NCI-H226 (cell line): ENCODE results near the gene RNF215.
A peak's percentile ranks its signal among the peaks of the same experiment; 100 is the strongest.

ENCODE experiments used
- DNase-seq: peaks from one replicate; pipeline ENCODE4 v3.0.0-alpha.2; 2015

The RNF215 gene

DNA sequence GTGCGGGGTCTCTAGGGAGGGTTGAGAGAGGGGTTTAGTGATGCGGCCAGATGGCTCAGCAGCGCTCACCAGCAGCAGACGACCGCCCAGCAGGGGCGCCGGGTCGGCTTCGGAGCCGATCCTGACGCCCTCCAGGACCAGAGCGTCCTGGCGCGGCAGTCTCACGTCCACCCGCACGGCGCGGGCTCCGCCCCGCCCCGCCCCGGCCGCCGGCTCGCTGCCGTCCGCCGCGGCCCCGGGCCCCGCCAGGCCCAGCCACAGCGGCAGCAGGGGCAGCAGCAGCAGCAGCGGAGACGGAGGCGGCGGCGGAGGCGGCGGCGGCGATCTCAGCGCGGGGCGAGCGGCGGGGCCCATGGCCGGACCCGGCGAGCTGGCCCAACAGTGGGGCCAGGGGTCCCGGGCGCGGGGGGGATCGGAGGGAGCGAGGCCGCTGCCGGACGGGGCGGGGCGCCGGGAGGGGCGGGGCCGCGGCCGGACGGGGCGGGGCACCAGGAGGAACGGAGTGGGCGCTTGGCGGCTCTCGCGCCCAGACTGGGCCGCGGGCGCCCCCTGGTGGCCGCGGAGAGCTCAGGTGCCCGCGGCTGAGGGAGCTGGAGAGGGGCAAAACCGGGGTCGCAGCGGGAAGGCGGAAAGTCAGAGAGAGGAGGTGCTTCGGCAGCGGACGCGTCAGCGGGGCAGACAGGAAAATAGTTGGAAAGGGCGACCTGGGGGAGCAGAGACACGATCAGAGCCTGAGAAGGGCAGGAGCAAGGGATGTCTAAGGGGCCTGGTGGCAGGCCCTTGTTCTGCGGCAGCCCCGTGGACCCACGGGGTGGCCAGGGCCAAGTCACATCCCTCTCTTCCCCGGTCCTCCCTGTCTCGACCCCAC, at the start of gene RNF215:
Gene RNF215 (minus strand): TSS at position 452 of the 868 bp plus-strand sequence. CDS start 98 bp downstream, at position 354.
- DNase-seq, result peak; percentile 16

DNA sequence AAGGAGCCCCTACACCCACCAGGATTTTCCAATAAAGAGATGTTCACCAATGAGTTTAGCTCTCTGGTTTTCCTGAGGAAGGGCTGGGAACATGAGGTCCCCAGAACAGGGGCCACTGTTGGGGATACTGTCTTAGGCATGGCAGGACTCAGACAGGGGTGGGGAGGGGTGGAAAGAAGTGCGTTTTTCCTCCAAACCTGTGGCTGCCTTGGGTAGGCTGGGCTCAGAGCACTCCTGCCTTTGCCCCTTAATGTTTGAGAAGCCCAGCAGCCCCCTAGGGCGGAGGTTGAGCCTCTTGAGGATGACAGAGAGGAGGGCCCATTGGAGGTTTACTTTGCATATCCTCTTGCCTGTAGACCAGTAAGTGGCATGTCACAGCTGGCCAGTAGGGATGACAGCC, 49.0 kb upstream of the RNF215 start:
- DNase-seq, result no peak

- no peak for DNase-seq
These were observed 48.5 kb upstream of the RNF215 start for GRCh38 chr22:30435674-30436126.

DNA sequence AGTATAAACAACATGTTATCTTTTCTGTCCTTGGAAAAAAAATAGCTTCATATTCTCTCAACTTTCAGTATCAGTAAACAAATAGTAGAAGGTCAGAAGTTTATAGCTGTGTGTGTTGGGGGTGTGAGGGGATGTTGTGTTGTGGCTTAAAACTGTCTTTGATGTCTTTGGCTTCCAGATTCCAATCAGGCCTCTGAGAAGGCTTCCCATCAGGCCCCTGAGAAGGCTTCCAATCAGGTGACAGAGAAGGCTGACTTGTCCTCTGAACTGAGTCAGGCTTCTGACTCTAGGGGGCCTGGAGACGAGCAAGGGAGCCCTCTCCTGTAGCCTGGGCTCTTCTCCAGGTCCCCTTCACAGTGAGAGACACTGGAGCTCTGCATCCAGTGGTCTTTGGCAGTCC, 47.6 kb upstream of the RNF215 start:
- DNase-seq, result no peak

DNA sequence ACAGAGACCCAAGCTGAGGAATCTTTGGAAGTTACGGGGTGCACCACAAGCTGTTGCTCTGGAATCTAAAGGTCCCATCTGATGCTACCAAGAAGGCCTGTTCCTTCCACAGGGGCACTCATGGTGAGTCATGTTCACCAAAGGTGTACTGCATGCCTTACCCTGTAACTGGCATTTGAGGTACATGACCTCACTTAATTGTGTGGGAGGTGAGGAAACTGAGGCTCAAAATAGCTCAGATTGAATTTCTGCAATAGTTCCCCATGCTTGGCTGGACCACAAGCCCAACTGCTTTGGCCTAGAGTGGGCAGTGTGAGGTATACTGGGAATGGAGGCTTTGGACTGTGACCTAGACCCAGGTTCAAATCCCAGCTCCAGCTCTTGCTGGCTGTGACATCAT, 46.6 kb upstream of the RNF215 start:
- no peak for DNase-seq

- DNase-seq, result no peak
These were observed 46.0 kb upstream of the RNF215 start for GRCh38 chr22:30433227-30433626.

GRCh38 chr22:30432520-30432919, 45.3 kb upstream of the RNF215 start:
- no peak for DNase-seq

- no peak for DNase-seq
These were observed 44.9 kb upstream of the RNF215 start for GRCh38 chr22:30432096-30432495.

GRCh38 chr22:30430933-30431332, 43.7 kb upstream of the RNF215 start:
- DNase-seq, result no peak

DNA sequence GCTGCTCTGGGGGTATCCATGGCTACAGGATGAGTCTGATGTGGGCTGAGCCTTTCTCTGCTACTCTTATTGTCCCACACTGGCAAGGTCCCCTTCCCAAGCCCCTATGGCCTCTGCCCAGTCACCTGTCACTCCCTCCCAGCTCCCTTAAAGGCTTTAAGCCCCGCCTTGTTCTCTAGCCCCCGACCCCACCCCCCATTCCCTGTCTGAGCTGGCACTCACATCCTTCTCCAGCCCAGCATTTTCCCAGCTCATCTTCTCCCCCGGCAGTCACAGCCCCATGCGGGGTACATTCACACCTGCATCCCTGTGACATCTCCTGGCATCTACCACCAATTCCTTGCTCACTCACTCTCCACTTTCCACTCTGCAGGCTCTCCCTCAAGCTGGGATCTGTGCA, 42.7 kb upstream of the RNF215 start:
- no peak for DNase-seq

- no peak for DNase-seq
These were observed 40.7 kb upstream of the RNF215 start for GRCh38 chr22:30427871-30428270.

DNA sequence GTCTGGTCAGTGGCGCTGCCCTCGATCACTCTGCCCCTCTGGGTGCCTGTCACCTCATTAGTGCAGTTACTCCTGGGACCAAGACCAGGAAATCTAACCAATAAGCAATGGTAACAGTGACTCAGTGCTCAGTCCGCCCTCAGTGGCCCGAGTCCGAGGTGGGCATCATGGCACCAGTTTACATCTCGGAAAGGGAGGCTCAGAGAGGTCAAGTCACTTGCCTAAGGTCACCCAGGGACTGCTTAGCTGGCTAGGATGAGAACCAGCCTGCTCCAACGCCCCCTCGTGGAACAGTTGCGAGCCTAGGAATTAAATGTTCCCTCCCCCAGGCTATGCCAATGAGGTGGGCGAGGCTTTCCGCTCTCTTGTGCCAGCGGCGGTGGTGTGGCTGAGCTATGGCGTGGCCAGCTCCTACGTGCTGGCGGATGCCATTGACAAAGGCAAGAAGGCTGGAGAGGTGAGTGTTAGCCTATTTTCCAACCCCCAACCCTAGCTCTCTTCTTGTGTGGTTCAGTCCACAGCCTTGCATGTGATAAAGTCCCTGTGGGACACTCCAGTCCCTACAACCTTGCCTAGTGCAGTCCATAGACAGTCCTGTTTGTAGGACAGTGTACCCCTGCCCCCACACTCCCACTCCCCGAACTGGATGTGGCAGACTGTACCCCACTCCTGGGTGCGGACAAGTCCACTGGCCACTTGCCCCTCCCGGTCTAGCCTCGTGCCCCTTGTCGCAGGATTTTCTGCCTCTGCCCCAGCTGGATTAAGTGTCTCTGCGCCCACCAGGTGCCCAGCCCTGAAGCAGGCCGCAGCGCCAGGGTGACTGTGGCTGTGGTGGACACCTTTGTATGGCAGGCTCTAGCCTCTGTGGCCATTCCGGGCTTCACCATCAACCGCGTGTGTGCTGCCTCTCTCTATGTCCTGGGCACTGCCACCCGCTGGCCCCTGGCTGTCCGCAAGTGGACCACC, 39.5 kb upstream of the RNF215 start:
- peak; percentile 49 for DNase-seq

- DNase-seq, result peak; percentile 14
These were observed 38.6 kb upstream of the RNF215 start, which contains the start of gene MTFP1 for GRCh38 chr22:30425616-30426387. MTFP1 (plus strand) TSS chr22:30425768; CDS start chr22:30425880, 112 bp downstream.

GRCh38 chr22:30425327-30425615, 38.1 kb upstream of the RNF215 start:
- no peak for DNase-seq

DNA sequence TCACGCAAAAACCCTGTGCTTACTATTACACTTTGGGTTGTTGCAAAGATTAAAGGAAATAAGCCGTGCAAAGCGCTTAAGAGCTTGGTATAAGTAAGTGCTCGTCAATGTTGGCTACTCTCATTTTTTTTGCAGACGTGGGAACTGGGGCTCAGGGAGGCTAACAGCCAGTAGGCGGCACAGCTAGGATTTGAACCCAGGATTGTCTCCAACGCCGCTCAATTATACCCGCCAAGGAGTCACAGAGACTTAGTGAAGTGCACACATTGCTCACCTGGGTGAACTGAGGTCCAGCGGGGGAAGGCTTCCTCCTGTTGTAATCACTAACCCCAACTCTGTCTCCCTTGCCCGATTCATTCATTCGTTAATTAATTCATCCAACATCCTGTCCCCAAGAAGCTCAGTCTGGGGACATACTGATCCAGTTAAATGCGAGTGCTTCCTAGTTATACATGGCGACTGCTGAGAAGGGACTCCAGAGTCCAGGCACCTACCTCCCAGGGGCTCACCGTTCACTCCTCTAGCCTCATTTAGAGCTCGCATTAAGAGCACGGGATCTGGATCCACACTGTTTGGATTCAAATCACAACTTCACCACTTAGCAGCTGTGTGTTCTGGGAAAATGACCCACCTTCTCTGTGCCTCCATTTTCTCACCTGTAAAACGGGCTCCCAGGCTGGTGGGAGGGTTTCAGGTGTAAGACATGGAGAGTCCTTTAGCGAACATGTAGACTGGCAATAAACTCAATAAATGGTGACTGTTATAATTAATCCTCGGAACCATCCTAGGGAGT, 37.5 kb upstream of the RNF215 start:
- no peak for DNase-seq

- peak; percentile 94 for DNase-seq
These were observed 36.8 kb upstream of the RNF215 start for GRCh38 chr22:30423959-30424533.

DNA sequence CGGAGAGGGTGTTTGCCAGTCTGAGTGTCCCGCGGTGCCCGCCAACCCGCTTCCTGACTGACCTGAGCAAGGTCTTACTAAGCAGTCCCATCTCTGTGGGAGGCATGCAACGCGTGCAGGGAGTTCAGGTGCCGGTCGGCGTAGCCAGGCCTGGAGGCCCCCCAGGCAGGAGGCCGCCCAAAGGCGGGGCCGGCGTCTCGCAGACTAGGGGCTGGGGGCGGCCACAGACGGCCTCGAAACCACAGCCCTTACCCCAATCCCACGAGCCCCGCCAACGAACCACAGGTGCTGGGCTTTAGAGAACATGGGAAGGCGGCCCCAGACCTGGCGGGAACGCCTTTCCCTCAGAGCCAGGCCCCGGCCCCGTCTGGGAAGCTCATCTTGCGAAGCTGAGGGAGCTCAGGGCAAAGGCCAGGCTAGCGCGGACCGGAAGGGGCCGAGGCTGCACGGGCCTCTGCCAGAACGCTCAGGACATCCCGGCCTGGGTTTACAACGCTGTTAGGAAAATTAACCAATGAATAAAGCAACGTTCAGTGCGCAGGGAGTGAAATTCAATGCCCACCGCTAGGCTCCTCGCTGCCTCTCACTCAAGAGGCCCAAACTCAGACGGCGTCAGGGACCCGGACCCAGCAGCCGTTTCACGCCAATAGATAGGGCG, 36.2 kb upstream of the RNF215 start:
- peak; percentile 56 for DNase-seq

DNA sequence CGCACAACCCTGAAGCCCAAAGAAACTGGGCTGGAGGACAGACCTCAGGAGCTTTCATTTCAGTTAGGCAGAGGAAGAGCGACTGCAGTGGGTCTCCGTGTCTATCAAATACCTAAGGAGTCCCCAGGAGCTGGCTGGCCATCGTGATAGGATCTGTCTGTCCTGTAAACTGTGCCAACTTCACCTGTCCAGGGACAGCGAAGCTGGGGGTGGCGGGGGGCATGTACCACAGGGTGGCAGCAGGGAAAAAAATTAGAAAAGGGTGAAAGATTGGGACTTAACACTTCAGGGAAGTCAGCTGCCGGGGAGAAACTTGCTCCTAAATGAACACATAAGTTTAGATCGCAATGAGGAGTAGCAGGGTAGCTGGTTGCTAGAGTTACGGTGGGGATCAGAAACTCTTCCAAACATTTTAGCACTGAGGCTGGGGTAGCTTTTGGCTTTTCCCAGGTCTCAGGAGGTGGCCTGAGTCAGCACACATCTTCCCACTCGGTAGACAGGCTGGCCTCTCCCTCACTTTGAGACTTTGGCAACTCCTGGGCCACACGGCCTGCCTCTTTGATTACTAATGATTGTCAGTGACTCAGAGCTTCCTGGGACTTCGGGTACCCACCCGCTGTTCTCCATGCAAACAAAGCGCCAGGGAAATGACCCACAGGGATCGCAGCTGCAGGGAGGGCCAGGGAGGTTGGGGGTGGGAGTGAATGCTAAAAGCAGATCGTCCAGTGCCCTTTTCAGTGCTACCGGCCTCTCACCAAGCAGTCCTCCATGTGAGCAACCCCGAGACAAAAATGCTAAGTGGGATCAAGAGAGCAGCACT, 35.5 kb upstream of the RNF215 start:
- DNase-seq, result peak; percentile 74

DNA sequence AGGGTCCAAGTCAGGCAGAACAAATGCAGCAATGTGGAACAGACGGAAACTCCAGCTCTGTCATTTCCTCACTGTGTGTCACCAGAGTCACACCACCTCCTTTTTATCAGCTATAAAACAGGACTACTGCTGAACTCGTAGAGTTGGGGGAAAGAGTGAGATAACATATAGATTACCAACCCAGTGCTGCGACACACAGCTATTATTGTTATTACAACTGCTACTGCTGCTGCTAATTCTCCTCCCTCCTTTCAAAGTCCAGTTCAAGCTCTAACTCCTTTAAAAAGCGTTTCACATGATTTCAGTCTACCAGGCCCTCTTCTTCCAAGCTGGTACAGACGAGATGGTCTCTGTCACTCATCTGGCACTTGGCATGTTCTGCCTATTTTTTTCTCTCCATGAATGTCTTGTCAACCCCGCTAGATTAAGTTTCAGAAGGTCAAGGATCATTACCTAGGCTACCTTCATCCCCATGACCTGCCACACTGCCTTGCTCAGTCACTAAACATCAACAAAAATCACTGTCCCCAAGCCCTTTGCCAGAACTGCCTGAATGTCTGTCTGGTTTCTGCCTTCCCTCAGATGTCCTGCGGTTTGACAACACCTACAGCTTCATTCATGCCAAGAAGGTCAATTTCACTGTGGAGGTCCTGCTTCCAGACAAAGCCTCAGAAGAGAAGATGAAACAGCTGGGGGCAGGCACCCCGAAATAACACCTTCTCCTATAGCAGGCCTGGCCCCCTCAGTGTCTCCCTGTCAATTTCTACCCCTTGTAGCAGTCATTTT, 34.7 kb upstream of the RNF215 start:
- DNase-seq, result no peak
